Jurkat, Clone E6-1 (cell line): Measurements from ENCODE around the gene ERICH4.
"Not testable (repeated sequence)": the region's sequence is repeated elsewhere in the genome, so short reads cannot be mapped to it uniquely, and the experiment has no call there.

Experiments used
- DNase-seq: peaks from one replicate; pipeline ENCODE4 v3.0.0-alpha.2; 2011; ENCODE audit warnings: low read depth, low spot score
- H3K4me3 ChIP-seq: 2 replicates; pipeline ENCODE4 v1.5.1; 2011; ENCODE audit warnings: mild to moderate bottlenecking, low read length, control low read depth, moderate library complexity

Gene ERICH4

DNA sequence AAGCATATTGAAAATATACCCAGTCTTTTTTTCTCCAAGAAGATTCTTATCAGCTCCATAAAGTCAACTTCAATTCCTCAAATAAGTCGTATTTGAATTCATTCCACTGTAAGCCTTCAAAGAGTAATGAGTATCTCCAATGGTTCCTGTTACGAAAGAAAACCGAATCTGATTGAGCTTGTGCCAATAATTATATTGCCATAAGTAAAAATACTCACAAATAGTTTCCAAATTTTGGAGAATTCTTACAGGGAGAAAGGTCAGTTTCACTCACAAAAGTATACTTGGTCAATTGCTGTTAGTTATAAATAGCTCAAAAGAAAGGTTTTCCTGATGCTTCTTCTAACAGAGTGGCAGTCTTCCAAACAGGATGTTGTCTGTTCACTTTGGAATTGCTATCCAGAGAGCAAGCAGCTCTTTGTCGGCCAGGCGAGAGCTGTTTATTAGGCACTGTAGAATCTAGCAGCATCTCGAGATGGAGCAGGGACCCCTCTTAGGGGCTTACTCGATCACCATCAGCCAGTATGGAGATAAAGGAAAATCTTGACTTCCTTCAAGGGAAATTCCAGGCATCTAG lies 13.5 kb downstream of the ERICH4 start:
- H3K4me3 ChIP-seq, result no peak overlapping the region
- DNase-seq, result no peak

DNA sequence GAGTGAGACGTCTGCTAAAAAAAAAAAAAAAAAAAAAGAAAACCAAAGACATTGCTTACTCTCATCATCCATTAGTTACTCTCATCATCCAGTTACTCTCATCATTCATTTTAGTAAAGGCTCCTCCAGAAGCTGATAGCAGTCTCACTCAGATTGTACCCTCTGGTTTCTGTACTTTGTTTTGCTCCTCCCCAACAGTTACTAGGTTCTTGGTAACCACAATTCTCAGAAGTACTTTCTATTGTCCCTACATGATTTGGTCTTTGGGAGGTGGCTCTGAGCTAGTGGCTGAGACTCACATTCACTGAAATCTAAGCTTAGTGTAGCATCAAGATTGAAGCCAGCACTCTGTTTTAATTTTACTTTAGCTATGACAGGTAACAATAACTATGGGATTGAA lies 14.3 kb downstream of the ERICH4 start:
- no peak overlapping the region for H3K4me3 ChIP-seq
- DNase-seq, result no peak

DNA sequence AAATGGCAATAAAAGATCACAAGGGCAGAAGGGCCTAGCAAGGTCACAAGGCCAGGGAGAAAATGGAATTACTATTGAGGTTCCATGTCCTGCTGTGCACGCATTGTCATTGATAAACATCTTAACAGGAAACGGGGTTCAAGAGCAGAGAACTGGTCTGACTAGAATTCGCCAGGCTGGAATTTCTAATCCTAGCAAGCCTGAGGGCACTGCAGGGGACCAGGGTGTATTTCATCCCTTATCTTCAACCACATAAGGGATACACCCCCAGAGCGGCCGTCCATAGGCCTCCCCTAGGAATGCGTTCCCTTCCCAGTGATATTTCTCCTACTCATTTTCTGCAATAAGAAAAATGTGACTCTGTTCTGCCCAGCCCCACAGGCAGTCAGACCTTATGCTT lies 19.5 kb downstream of the ERICH4 start:
- no peak for DNase-seq
- no peak overlapping the region for H3K4me3 ChIP-seq

DNA sequence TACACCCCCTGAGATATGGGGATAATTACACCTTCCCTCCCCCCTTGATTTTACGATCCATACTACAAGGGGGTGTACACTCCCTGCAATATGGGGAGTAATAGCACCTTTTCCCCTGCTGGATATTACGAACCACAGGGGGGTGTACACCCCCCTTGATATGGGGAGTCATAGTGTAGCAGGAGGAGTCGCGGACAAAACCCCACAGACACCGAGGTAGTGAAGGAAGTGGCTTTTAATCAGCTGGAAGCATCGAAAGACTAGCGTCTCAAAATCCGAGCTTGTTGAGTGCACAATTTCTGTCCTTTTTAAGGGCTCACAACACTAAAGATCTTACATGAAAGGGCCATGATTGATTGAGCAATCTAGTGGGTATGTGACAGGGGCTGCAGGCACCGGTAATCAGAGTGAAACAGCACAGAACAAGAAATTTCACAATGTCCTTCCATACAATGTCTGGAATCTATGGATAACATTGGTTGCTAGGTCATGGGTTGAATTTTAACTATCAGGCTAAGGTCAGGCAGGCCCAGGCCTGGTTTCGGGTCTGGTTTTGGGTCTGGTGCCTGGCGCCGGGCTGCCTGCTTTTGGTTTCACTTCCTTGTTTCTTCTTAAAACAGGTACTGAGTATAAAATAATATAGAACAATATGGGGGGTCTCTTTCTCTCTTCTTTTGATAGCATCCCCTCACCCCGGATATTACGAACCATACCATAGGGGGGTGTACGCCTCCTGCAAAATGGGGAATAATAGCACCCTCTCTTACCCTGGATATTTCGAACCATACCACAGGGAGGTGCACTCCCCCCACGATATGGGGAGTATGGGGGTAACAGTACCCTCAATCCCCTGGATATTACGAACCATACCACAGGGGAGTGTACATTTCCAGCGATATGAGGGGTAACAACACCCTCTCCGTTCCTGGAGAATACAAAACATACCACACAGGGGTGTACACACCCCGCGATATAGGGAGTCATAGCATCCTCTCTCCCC lies 20.6 kb downstream of the ERICH4 start:
- H3K4me3 ChIP-seq, result not testable (repeated sequence)
- DNase-seq, result peak; percentile 24

DNA sequence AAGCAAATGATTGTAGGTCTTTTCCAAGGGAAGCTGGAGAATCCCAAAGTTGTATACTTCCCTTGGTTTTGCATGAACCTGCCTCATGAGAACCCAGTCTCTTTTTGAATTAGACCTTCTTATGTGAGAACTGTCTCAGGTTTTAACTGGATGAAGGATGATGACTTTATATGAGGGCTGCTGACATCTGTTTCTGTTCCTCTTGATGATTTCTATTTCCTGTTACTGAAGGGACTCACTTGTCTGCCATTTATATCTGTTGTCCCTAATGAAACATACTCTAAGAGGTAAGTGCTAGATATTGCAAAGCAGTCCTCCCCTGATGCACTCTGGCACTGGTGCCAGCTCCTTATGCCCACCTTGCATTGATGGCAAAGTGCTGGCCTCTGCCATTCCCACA lies 33.6 kb downstream of the ERICH4 start:
- no peak for DNase-seq
- no peak overlapping the region for H3K4me3 ChIP-seq

DNA sequence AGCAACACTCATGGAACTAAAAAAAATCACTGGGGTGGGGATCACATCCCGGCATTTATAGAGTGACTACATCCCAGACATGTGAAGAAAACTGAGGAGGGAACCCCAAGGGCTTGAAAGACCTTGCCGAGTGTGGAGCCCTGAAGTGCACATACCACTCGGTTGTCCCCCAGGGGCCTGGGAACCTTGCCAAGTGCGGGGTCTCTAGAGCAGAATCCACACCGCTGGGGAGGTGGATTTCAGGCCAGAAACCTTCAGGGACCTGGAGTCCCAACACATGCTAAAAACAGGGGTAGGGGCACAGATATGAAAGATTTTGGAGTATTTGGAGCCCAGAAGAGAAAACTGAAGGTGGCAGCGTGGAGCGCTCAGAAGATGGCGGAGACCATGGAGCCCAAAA lies 35.2 kb downstream of the ERICH4 start:
- DNase-seq, result no peak

DNA sequence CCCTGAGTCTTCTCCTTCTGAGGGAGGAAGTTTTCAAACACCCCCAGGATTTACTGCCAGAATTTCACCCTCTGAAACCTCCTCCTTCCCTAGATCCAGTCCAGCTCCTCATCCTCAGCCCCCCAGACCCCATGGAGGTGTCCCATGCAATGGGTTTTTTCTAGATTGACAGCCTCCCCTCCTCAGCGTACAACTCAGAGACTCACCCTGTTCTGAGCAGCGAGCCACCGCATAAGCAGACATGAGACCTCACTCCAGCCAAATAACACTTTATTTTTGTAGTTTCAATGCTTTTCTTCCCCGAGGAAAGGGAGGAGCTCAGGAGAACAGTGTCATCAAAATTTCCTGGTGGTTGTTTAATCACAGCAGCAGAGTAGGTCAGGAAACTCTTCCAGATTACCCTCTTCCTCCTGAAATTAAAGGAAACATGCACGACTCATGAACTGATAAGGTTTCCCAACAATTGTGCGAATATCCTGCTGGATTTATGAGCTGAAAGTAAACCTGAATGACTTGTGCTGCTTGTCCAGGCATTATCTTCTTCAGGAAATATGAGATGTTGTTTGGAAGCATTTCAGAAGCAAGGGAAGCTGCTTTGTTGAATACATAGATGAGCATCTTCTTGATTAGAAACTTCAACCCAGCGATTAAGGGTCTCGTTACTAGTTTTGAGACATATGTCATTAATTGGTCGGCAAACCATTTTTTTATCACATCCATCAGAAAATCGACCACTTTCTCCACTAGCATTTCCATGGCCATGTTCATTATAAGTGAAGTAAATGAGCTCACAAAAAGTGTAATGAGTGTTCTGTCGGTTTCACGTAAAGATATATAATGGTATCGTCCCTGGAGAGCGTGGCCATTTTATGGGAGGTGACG lies 36.2 kb downstream of the ERICH4 start:
- no peak overlapping the region for H3K4me3 ChIP-seq
- DNase-seq, result no peak

More for the DNA sequence above, 35.2 kb downstream of the ERICH4 start:
- H3K4me3 ChIP-seq, result no peak overlapping the region

DNA sequence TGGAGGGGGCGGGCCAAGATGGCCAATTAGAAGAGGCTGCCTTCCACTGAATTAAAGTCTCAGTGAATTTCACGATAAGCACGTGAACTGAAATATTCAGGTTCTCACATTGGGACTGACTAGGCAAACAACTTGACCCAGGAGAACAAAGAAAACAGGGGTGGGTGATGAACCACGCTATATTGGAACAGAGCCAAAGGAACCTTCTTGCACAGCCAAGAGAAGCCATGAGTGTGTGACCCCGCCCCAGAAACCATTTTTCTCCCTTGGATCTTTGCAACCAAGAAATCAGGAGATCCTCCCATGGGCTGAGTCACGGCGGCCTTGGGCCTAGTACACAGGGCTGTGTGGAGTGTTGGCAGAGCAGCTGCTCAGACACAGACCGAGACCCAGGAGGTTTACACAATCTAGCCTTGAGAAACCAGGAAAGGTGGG lies 36.8 kb downstream of the ERICH4 start:
- no peak for DNase-seq
- no peak overlapping the region for H3K4me3 ChIP-seq

DNA sequence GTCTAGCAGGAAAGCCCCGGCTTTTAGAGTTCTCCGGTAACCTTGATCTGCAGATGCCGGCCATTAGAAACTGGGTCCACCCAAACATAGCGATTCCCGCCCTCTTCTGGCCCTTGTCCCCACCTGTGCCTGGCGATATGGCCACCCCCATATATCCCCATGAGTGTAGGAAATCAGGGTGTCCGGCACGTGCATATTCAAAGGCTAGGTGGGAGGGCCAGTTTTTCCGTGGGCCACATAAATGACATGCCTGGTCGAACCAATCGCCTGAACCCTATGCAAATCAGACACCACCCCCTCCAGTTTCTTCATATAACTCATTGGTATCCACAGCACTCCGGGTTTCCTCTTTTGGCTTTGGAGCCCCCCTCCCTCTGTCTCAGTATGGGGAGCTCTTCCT lies 37.4 kb downstream of the ERICH4 start:
- DNase-seq, result no peak
- no peak overlapping the region for H3K4me3 ChIP-seq

DNA sequence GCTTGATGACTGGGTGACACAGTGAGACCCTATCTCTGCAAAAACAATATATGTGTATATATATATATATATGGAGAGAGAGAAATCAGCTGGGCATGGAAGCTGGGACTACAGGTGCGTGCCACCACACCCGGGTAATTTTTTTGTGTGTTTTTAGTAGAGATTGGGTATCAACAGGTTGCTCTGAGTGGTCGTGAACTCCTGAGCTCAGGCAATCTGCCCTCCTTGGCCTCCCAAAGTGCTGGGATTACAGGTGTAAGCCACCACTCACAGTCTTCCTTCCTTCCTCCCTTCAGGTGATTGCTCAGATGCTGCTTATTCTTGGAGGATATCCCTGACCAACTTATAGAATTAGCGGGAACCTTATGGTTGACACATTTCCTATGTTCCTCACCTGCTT lies 41.9 kb downstream of the ERICH4 start:
- no peak for DNase-seq
- H3K4me3 ChIP-seq, result no peak overlapping the region

DNA sequence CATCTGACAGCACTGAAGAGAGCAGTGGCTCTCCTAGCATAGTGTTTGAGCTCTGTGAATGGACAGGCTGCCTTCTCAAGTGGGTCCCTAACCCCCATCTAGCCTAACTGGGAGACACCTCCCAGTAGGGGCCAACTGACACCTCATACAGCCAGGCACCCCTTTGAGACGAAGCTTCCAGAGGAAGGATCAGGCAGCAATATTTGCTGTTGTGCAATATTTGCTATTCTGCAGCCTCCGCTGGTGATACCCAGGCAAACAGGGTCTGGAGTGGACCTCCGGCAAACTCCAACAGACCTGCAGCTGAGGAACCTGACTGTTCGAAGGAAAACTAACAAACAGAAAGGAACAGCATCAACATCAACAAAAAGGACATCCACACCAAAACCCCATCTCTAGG lies 44.0 kb downstream of the ERICH4 start:
- not testable (repeated sequence) for H3K4me3 ChIP-seq, DNase-seq

DNA sequence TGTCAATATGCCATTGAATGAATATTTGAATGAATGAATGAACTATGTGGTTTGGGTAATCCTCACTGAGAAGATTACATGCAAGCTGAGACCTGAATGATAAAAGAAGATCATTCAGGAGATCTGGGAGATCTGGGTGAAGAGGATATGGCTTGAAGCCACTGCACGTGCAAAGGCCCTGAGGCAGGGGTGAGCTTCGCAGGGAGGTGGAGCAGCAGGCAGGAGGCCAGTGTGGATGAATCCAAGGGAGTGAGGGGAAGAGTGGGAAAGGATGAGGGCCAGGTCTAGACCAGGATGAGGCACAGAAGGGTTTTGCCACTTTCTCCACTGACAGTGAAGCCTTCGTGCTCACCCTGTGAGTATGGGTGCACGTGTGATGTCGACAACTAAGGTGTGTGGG lies 49.9 kb downstream of the ERICH4 start:
- H3K4me3 ChIP-seq, result no peak overlapping the region
- DNase-seq, result no peak
